Uterus (tissue), 2 donors: ENCODE results near the gene VAMP8.
"Not testable (repeated sequence)": the region's sequence is repeated elsewhere in the genome, so short reads cannot be mapped to it uniquely, and the experiment has no call there.

Source experiments
- POLR2A ChIP-seq, 2 donors: fragments of 450-650 bp; IDR thresholded peaks; one replicate each; pipeline ENCODE4 v1.6.1; 2016; ENCODE audit warnings: antibody characterized with exemption in 2 of 2, mild to moderate bottlenecking in 1 of 2, moderate library complexity in 1 of 2
- TF ChIP-seq, protein P1 (sequence below), 4 experiments: fragments of 200-600 bp in 2 of 4; fragments of 450-650 bp in 2 of 4; sonication (generic) in 2 of 4; IDR thresholded peaks; one replicate each; pipeline ENCODE4 v1.5.1; 2016 to 2019; ENCODE audit warnings: antibody characterized with exemption in 4 of 4, mild to moderate bottlenecking in 2 of 4, moderate library complexity in 1 of 4

DNA sequence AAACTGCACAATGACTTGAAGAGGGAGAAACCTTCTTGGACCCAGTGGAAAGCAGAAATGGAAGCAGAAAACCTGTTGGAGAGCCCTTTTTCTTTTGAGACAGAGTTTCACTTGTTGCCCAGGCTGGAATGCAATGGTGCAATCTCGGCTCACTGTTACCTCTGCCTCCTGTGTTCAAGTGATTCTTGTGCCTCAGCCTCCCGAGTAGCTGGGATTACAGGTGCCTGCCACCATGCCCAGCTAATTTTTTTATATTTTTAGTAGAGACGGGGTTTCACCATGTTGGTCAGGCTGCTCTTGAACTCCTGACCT is 26.7 kb downstream of the VAMP8 start:
- TF ChIP-seq, protein P1, sequence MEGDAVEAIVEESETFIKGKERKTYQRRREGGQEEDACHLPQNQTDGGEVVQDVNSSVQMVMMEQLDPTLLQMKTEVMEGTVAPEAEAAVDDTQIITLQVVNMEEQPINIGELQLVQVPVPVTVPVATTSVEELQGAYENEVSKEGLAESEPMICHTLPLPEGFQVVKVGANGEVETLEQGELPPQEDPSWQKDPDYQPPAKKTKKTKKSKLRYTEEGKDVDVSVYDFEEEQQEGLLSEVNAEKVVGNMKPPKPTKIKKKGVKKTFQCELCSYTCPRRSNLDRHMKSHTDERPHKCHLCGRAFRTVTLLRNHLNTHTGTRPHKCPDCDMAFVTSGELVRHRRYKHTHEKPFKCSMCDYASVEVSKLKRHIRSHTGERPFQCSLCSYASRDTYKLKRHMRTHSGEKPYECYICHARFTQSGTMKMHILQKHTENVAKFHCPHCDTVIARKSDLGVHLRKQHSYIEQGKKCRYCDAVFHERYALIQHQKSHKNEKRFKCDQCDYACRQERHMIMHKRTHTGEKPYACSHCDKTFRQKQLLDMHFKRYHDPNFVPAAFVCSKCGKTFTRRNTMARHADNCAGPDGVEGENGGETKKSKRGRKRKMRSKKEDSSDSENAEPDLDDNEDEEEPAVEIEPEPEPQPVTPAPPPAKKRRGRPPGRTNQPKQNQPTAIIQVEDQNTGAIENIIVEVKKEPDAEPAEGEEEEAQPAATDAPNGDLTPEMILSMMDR (IDR thresholded peaks at IDR 0.05): not testable (repeated sequence)
- TF ChIP-seq POLR2A (IDR thresholded peaks at IDR 0.05): not testable (repeated sequence)
